K562 (cell line): ENCODE results near the gene SOCS3. TPM values are rescaled to one million over a fixed set of nuclear protein-coding genes. Genes with fewer than 3 reads are reported as not detected.

ENCODE experiments used
- BDP1 ChIP-seq: IDR thresholded peaks from 3 replicates; pipeline ENCODE4 v1.6.1; 2011; ENCODE audit not compliant: insufficient read length, insufficient read depth
- BRD4 ChIP-seq: fragments of 200-600 bp; sonication (generic); IDR thresholded peaks from 2 replicates; pipeline ENCODE4 v1.6.1; 2017; ENCODE audit warnings: inconsistent platforms
- CAMTA2 ChIP-seq: fragments of 250-450 bp; sonication (Bioruptor Pico); conservative IDR thresholded peaks from 2 replicates; pipeline ENCODE4 v1.5.1; 2022
- CBFB ChIP-seq: sonication (generic); formaldehyde crosslinking; IDR thresholded peaks from 2 replicates; pipeline ENCODE4 v1.4.0; 2020; ENCODE audit warnings: mild to moderate bottlenecking, missing genetic modification reagents
- CHD1 ChIP-seq: fragments of 200-600 bp; sonication (generic); IDR thresholded peaks from one replicate; pipeline ENCODE4 v1.6.1; 2012; ENCODE audit warnings: mild to moderate bottlenecking, moderate library complexity, low read length, inconsistent platforms
- FIP1L1 ChIP-seq: fragments of 200-400 bp; formaldehyde crosslinking; IDR thresholded peaks from 2 replicates; pipeline ENCODE4 v1.6.1; 2018; ENCODE audit warnings: mild to moderate bottlenecking, low read depth, low read length; ENCODE audit not compliant: poor library complexity, severe bottlenecking
- GTF2E2 ChIP-seq: fragments of 200-800 bp; sonication (Bioruptor generic); IDR thresholded peaks from 2 replicates; pipeline ENCODE4 v1.6.1; 2016; ENCODE audit warnings: missing genetic modification characterization, missing compliant biosample characterization
- KAT7 ChIP-seq: sonication (generic); formaldehyde crosslinking; IDR thresholded peaks from 2 replicates; pipeline ENCODE4 v1.8.0; 2022; ENCODE audit warnings: missing genetic modification reagents, mild to moderate bottlenecking, borderline replicate concordance
- MCM3 ChIP-seq: fragments of 450-650 bp; IDR thresholded peaks from 2 replicates; pipeline ENCODE4 v1.6.1; 2016
- MTA3 ChIP-seq: fragments of 450-650 bp; formaldehyde crosslinking; IDR thresholded peaks from 2 replicates; pipeline ENCODE4 v1.6.1; 2017; ENCODE audit warnings: mild to moderate bottlenecking, borderline replicate concordance
- NCOA6 ChIP-seq: fragments of 450-650 bp; IDR thresholded peaks from 2 replicates; pipeline ENCODE4 v1.6.1; 2017; ENCODE audit warnings: mild to moderate bottlenecking
- NFATC3 ChIP-seq: fragments of 450-650 bp; IDR thresholded peaks from 2 replicates; pipeline ENCODE4 v1.6.1; 2017; ENCODE audit warnings: mild to moderate bottlenecking
- NFE2 ChIP-seq: IDR thresholded peaks from 2 replicates; pipeline ENCODE4 v1.6.1; 2014; ENCODE audit warnings: antibody characterized with exemption, low read depth
- NONO ChIP-seq, 2 experiments: fragments of 200-400 bp in 1 of 2; fragments of 450-650 bp in 1 of 2; formaldehyde crosslinking in 1 of 2; IDR thresholded peaks; 2 replicates each; pipeline ENCODE4 v1.6.1; 2017; ENCODE audit warnings: low read depth in 2 of 2, mild to moderate bottlenecking in 2 of 2, moderate library complexity in 2 of 2, low read length in 1 of 2
- NUFIP1 ChIP-seq: fragments of 450-650 bp; IDR thresholded peaks from 2 replicates; pipeline ENCODE4 v1.6.1; 2018; ENCODE audit not compliant: partially characterized antibody
- OTX1 ChIP-seq: fragments of 450-650 bp; formaldehyde crosslinking; IDR thresholded peaks from 2 replicates; pipeline ENCODE4 v1.4.0; 2022; ENCODE audit warnings: mild to moderate bottlenecking
- POLR2A ChIP-seq: fragments of 450-650 bp; conservative IDR thresholded peaks from 2 replicates; pipeline ENCODE4 v1.6.1; 2016
- SREBF2 ChIP-seq: sonication (generic); formaldehyde crosslinking; IDR thresholded peaks from 2 replicates; pipeline ENCODE4 v1.4.0; 2020; ENCODE audit warnings: mild to moderate bottlenecking, missing genetic modification reagents
- SRSF3 ChIP-seq: fragments of 200-400 bp; formaldehyde crosslinking; IDR thresholded peaks from 2 replicates; pipeline ENCODE4 v1.6.1; 2016; ENCODE audit warnings: mild to moderate bottlenecking, low read length, moderate library complexity; ENCODE audit not compliant: insufficient read depth
- TBL1XR1 ChIP-seq, 2 experiments: IDR thresholded peaks; 2 replicates each; pipeline ENCODE4 v1.6.1; 2012; ENCODE audit warnings: improper control_type of control experiment in 2 of 2, low read length in 2 of 2, mild to moderate bottlenecking in 1 of 2
- TRIM25 ChIP-seq: fragments of 450-650 bp; IDR thresholded peaks from 2 replicates; pipeline ENCODE4 v1.7.0; 2016; ENCODE audit warnings: borderline replicate concordance
- ZBTB2 ChIP-seq: fragments of 450-650 bp; IDR thresholded peaks from 2 replicates; pipeline ENCODE4 v1.6.1; 2016; ENCODE audit warnings: antibody characterized with exemption
- ZFP30 ChIP-seq: fragments of 250-450 bp; sonication (Bioruptor Pico); IDR thresholded peaks from 2 replicates; pipeline ENCODE4 v1.8.0; 2022; ENCODE audit warnings: moderate library complexity, mild to moderate bottlenecking, inconsistent platforms, borderline replicate concordance
- ZFP36 ChIP-seq: fragments of 150-350 bp; IDR thresholded peaks from 2 replicates; pipeline ENCODE4 v1.6.1; 2018; ENCODE audit warnings: low read length, low read depth; ENCODE audit not compliant: partially characterized antibody
- ZNF197 ChIP-seq: fragments of 200-800 bp; sonication (Bioruptor generic); IDR thresholded peaks from 2 replicates; pipeline ENCODE4 v1.6.1; 2016; ENCODE audit warnings: low read depth, missing genetic modification characterization, missing compliant biosample characterization
- ZNF384 ChIP-seq: IDR thresholded peaks from 2 replicates; pipeline ENCODE4 v1.6.1; 2012; ENCODE audit warnings: low read depth, low read length, improper control_type of control experiment
- ZNF583 ChIP-seq: fragments of 250-450 bp; sonication (Bioruptor Pico); IDR thresholded peaks from 2 replicates; pipeline ENCODE4 v1.4.0; 2020
- polyA plus RNA-seq, 8 experiments: library from polyadenylated mRNA; depleted of rRNA in 4 of 8; stranded (reverse) in 5 of 8; unstranded in 3 of 8; fragments of >200 nt; fragmentation: Nextera tagmentation in 2 of 8; fragmentation: Illumina TruSeq in 1 of 8; extraction: Ambion mirVana in 2 of 8; extraction: Trizol in 1 of 8; gene quantifications; 2 replicates each; pipeline versions ENCODE4 v1.2.1 to v1.2.3, GENCODE V29; 2011 to 2014; ENCODE audit warnings: inconsistent platforms in 1 of 8, missing spikeins in 1 of 8
- total RNA-seq, 7 experiments: library from RNA; depleted of rRNA in 6 of 7; stranded (reverse); fragments of >200 nt in 6 of 7; fragmentation: Illumina TruSeq in 2 of 7; extraction: Trizol in 2 of 7; gene quantifications; 2 replicates each; pipeline versions ENCODE4 v1.2.1 to v1.2.3, GENCODE V29; 2011 to 2021; ENCODE audit warnings: low replicate concordance in 1 of 7

SOCS3 gene
- total and polyA plus RNA-seq, 9 of the 15 experiments (the other 6 are each of a cell fraction or from before 2014, with no cell fraction given) = 0.56 to 38.9 (median 13.7) TPM

GRCh38 chr17:78378225-78379130, 18.6 kb upstream of the SOCS3 start, which contains the start of gene PGS1 (continued):
- TF ChIP-seq TRIM25 (no peak), CHD1 (peak; percentile 45), ZFP30 (CRISPR knock-in tag) (no peak), FIP1L1 (peak; percentile 91), BDP1 (no peak), SRSF3 (no peak), NCOA6 (no peak), BRD4 (no peak), MTA3 (peak; percentile 48; the same call in 1 of the 2 replicates), POLR2A (peak; percentile 84), NONO (IDR thresholded peaks at IDR 0.05; ENCODE audit: low read depth in 2 of 2, low read length in 1 of 2) (peak; percentile 33 to 69; a peak in 1 of 4 replicates), CAMTA2 (CRISPR knock-in tag) (no peak), TBL1XR1 (IDR thresholded peaks at IDR 0.05; ENCODE audit: low read length in 2 of 2) (no peak), KAT7 (peak; percentile 92; the same call in 1 of the 2 replicates), OTX1 (CRISPR knock-in tag) (no peak), NUFIP1 (no peak), ZBTB2 (0 out of 2 replicates have a peak, but pooled peaks have one; percentile 40), ZFP36 (no peak), GTF2E2 (no peak), NFATC3 (no peak), ZNF197 (CRISPR knock-in tag) (no peak), CBFB (CRISPR knock-in tag) (no peak; the same call in 1 of the 2 replicates), ZNF384 (peak; percentile 86), NFE2 (no peak), SREBF2 (CRISPR knock-in tag) (no peak), ZNF583 (CRISPR knock-in tag) (no peak), MCM3 (no peak)
